Esophagus squamous epithelium (tissue), 4 donors: ENCODE results near the gene BAG5.

Source experiments
- CTCF ChIP-seq, 6 experiments: fragments of 450-650 bp in 4 of 6; fragments of 200-600 bp in 2 of 6; sonication (generic) in 2 of 6; IDR thresholded peaks; one replicate each; pipeline ENCODE4 v1.5.1; 2016 to 2019; ENCODE audit warnings: antibody characterized with exemption in 6 of 6, mild to moderate bottlenecking in 4 of 6, moderate library complexity in 4 of 6
- POLR2A ChIP-seq, 4 donors: fragments of 450-650 bp; IDR thresholded peaks; one replicate each; pipeline ENCODE4 v1.6.1; 2017; ENCODE audit warnings: antibody characterized with exemption in 4 of 4, mild to moderate bottlenecking in 4 of 4, moderate library complexity in 3 of 4

DNA sequence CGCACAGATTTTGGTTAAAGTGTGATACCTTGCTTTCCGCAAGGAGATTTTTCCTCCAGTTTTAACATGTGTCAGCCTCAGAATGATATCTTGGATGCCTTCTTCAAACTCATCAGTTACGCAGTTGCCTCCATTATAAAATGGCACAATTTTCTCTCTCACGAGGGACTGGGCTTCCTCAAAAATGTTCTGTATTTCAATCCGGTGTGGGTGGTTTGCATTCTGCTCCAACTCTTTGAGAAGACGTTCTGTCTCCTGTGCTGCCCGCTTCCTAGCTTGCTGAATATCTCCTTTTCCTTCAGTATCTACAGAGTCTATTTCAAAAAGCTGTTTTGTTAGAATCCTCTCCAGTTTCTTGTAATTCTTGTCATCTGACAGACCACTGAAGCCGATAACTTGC lies 1.8 kb downstream of the BAG5 start:
- TF ChIP-seq CTCF (IDR thresholded peaks at IDR 0.05) (no peak), POLR2A (IDR thresholded peaks at IDR 0.05) (no peak)
